GM18507 (cell line): Measurements from ENCODE around the gene DNAAF3.

ENCODE experiments used
- DNase-seq: peaks from one replicate; pipeline ENCODE4 v3.0.0; 2011; ENCODE audit warnings: low read depth; ENCODE audit not compliant: insufficient read length; ENCODE audit errors: extremely low spot score
- FAIRE-seq: peaks from 2 replicates; lab custom pipeline; 2011; peaks lifted over from hg19 to GRCh38; lab: Jason Lieb, UNC

The DNAAF3 gene

GRCh38 chr19:55132453-55133129 is 33.8 kb downstream of the DNAAF3 start:
- DNase-seq: no peak
- no peak for FAIRE-seq

GRCh38 chr19:55131421-55131820 is 35.0 kb downstream of the DNAAF3 start:
- FAIRE-seq (no peak), DNase-seq (no peak)

DNA sequence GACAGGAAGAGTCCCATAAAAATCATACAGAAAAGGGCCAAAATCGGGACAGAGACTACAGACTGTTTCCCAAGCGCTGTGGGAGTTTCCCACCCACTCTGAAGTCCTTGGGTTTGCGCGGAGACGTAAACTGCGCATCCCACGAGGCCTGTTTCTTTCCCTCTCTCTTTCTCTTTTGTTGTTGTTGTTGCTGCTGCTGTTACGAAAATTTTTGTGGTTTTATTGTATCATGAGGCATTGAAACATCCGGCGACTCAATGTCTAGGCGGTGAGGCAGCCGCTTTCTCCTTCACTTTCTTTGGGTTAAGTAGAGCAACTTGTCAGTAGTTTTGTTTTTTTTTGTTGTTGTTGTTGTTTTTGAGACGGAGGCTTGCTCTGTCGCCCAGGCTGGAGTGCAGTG is 47.4 kb downstream of the DNAAF3 start:
- no peak for DNase-seq

DNA sequence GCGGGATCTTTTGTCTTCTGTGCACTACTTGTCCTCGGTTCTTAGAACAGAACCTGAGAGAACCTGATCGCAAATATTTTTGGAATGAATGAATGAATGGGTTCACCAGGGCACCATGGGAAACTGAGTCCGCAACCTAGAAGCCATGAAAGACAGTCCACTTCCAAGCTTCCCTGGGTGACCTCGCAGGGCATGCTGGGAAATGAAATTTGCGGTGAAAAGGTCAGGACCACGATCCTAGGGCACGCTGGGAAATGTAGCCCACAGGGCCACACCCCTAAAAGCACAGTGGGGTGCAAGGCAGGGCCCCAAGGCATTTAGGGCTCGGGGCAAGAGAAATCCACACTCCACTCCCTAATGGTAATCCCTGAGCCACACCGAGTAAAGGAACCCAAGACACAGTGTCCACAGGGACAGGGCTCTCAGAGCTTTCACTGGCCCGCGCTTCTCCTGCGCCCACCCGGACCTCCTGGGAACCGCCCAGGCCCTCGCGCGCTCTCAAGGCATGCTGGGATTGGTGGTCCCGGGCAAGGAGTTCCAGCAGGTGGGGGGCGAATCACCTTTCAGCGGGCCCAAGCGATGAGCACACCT is 47.9 kb downstream of the DNAAF3 start:
- no peak for DNase-seq
- FAIRE-seq: no peak

More for the DNA sequence above, 47.4 kb downstream of the DNAAF3 start:
- FAIRE-seq: no peak

- FAIRE-seq (peak; percentile 98), DNase-seq (peak; percentile 100)
Observed at GRCh38 chr19:55117663-55118391, 48.6 kb downstream of the DNAAF3 start.

DNA sequence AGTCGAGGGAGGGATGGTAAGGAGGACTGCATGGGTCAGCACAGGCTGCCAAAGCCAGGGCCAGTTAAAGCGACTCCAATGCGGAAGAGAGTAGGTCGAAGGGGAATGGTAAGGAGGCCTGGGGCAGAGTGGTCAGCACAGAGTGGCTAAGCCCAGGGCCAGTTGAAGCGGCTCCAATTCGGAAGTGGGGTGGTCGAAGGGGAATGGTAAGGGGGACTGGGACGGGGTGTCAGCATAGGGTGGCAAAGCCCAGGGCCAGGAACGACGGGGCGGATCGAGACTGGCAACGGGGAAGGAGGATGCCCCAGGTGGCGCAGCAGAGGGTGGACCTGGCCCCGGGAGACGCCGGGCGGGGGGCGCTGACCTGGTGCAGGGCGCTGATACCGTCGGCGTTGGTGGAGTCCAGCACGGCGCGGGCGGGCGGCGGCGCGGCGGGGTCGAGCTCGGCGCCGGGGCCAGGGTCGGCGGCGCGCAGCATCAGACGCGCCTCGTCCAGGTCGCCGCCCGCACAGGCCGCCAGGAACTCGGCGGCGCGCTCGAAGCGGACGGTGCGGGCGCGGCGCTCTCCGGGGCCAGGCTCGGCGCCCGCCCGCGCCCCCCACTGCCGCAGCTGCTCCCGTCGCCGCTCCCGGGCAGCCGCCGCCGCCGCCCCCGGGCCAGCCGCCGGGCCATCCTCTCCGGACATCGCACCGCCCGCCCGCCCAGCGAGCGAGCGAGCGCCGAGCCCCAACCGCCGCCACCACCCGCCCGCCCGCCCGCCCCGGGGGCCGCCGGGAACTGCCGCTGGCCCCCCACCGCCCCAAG is 49.4 kb downstream of the DNAAF3 start, which contains the start of gene PPP1R12C:
TSS of gene PPP1R12C (minus strand) at position 779 of the 804 bp plus-strand sequence. CDS start at position 685, 94 bp downstream.
- FAIRE-seq (no peak), DNase-seq (no peak)

DNA sequence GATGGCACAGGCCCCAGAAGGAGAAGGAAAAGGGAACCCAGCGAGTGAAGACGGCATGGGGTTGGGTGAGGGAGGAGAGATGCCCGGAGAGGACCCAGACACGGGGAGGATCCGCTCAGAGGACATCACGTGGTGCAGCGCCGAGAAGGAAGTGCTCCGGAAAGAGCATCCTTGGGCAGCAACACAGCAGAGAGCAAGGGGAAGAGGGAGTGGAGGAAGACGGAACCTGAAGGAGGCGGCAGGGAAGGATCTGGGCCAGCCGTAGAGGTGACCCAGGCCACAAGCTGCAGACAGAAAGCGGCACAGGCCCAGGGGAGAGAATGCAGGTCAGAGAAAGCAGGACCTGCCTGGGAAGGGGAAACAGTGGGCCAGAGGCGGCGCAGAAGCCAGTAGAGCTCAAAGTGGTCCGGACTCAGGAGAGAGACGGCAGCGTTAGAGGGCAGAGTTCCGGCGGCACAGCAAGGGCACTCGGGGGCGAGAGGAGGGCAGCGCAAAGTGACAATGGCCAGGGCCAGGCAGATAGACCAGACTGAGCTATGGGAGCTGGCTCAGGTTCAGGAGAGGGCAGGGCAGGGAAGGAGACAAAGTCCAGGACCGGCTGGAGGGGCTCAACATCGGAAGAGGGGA is 50.1 kb downstream of the DNAAF3 start:
- DNase-seq (peak; percentile 62), FAIRE-seq (peak; percentile 86)

- FAIRE-seq (no peak), DNase-seq (no peak)
Observed at GRCh38 chr19:55115446-55116065, 50.9 kb downstream of the DNAAF3 start.

GRCh38 chr19:55114566-55115145 is 51.8 kb downstream of the DNAAF3 start:
- DNase-seq: no peak
- no peak for FAIRE-seq

- FAIRE-seq: no peak
- no peak for DNase-seq
Observed at GRCh38 chr19:55113570-55114039, 52.8 kb downstream of the DNAAF3 start.

- DNase-seq (no peak), FAIRE-seq (no peak)
Observed at GRCh38 chr19:55112777-55113569, 53.4 kb downstream of the DNAAF3 start.

DNA sequence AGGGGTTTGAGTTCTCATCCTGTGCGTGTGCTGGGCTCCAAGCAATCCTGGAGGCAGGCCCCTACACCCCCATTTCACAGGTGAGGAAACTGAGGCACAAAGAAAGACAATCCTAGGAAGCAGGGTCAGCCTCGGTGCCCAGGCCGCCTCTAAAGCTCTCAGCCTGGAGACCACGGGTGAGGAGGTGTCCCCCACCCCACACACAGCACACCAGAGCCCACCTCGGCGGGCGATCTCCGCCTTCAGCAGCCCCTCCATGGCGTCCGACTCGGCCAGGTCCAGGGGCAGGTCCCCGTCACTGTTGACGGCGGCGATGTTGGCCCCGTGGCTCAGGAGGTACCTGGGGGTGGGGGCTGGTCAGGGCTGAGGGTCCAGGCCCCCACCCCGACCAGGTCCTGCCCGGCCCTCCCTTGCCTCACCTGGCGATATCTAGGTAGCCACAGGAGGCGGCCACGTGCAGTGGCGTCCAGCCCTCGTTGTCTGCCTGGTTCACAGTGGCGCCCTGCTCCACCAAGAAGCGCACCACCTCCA is 54.1 kb downstream of the DNAAF3 start:
- FAIRE-seq (no peak), DNase-seq (no peak)

- DNase-seq (no peak), FAIRE-seq (no peak)
Observed at GRCh38 chr19:55111238-55111831, 55.1 kb downstream of the DNAAF3 start.

DNA sequence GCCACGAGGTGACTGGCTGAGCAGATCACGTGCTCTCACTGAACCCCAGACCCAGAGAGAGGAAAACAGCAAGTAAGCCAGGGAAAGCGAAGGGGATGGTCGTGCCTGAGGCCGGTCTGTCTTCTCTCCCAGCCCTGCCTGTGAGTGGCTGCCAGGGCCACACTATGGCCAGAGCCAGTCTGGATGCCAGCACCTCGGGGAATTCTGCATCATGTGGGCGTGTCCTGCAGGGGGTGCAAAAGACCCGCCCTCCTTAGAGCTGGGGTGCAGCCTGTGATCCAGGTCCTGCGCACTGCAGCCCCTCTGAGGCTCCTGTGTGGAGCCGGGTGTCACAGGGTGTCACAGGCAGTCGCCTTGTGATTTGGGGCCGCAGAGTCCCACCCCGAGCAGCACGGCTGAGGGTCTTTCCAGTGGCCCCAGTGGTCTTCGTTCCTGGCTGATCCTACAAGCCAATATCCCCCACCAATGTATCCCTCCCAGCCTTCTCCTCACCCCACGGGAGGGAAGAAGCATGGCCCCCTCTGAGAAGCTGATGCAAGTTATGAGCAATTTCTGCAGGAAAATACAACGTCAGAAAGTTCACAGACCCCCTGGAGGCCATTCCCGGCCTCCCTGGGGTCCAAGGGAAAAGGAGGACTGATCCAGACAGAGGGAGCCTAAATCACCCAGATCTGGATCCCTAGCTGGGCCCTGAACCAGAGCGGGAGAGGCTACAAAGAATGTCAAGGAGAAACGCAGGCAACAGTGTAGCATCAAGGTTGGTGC is 56.7 kb downstream of the DNAAF3 start:
- FAIRE-seq: no peak

More for the DNA sequence above, 56.7 kb downstream of the DNAAF3 start:
- no peak for DNase-seq
